ENCODE measurements around the gene N4BP2L1.
A peak's percentile ranks its signal among the peaks of the same experiment; 100 is the strongest.

Gene N4BP2L1

DNA sequence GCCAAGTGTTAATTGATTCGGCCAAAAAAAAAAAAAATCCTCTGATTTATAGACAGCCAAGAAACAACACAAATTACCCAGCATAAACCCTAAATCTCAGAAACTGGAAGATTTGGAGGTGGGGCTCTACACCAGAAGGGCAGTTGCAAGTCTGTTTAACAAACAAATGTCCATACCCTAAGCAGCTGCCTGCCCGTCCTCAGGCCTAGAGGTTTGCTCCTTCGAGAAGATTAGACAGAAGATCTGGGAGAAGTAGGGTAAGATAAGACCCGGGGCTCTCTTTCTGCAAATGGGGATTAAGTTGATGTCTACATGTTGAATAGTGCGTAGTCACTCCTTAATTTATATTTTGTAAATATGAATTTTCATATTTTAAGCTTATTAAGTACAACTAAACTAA is 3.4 kb upstream of the N4BP2L1 start:
- no peak for DNase-seq (ENCODE audit: low spot score)

DNA sequence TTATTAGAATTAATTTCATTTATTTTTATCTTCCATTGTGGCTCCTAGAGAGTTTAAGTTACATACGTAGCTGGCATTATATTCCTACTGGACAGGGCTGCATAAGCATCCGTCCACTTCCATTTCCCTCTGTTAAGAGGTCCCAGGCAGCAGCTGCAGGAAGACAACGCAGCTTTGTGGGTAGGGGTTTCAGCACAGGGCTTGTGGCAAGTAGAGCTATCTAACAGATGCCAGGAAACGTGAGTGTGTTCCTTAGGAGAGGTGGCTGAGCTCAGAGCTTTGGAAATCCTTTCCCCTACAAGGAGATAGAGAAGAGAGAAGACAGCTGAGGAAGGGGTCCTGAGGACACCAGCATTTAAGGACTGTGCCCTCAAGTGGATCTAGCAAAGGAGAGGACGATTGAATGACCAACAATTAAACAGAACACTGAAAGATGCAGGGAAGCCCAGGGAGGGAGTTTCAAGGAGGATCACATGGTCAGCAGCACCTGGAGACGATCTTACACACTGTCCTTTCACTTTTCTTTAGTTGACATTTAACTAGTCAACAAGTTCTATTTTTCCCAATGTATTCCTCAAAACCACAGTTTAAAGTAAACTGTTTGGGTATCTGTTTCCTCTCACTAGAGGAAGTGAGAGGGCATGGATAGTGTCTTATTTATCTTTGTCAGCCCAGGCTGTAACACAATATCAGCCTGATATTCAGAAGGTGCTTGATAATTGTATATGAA is 2.3 kb upstream of the N4BP2L1 start:
- no peak for DNase-seq (ENCODE audit: low spot score)

DNA sequence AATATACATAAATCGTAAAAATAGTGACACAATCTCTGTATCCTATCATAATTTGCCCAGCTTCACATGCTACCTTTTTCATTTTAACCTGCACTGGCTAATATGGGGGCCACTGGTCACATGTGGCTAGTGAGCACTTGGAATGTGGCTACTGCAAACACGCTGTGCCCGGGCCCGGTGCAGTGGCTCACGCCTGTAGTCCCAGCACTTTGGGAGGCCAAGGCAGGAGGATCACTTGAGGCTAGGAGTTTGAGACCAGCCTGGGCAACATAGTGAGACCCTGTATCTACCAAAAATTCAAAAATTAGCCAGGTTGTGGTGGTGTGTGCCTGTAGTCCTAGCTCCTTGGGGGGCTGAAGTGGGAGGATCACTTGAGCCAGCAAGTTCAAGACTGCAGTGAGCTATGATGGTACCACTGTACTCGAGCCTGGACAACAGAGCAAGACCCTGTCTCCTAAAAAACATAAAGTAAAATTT is 1.5 kb upstream of the N4BP2L1 start:
- no peak for DNase-seq (ENCODE audit: low spot score)

GRCh38 chr13:32428581-32429432 is 877 bp upstream of the N4BP2L1 start:
- DNase-seq (ENCODE audit: low spot score), result peak; percentile 11

GRCh38 chr13:32426990-32427851 is 709 bp downstream of the N4BP2L1 start:
- DNase-seq (ENCODE audit: low spot score), result peak; percentile 69

- DNase-seq (ENCODE audit: low spot score), result peak; percentile 51
Observed at GRCh38 chr13:32426191-32426989, 1.5 kb downstream of the N4BP2L1 start.

DNA sequence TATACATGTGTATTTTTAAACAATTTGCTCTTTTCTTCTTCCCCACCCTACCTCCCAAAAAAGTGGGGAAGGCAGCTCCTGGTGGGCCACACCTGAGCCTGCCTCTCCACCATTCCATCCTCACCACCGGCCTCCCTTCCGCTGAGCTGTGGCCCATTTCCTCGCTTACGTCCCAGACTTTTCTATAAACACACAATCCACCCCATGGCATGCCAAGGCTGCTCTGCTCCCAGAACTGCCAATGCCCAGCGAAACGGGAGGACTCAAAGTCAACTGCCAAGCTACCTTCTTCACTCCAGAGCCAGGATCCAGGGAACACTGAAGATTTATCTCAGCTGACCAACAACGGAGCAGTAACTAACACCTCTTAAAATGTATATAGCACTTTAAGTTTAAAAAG is 2.8 kb downstream of the N4BP2L1 start:
- no peak for DNase-seq (ENCODE audit: low spot score)

DNA sequence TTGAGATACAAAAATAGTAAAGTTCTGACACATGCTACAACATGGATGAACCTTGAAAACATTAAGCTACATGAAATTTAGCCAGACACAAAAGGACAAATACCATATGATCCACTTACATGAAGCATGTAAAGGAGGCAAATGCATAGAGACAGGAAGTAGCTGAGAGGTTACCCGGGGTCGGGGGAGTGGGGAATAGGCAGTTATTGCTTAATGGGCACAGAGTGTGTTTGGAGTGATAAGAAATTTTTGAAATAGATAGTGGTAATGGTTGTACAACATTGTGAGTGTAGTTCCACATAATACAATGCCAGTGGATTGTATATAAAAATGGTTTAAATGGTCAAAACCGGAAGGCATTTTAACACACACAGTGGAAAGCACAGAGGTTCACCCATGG is 4.3 kb downstream of the N4BP2L1 start:
- DNase-seq (ENCODE audit: low spot score), result no peak

DNA sequence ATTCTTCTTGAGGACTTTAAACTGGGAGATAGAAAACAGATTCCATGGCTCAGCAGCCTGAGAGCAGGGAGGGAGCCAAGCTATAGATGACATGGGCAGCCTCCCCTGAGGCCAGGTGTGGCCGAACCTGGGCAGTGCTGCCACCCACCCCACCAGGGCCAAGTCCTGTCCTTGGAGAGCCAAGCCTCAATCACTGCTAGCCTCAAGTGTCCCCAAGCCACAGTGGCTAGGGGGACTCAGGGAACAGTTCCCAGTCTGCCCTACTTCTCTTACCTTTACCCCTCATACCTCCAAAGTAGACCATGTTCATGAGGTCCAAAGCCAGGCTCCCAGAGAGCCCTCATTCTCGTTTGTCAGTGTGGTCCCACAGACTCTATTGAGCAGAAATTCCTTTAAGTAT is 8.1 kb downstream of the N4BP2L1 start:
- DNase-seq (ENCODE audit: low spot score), result no peak

DNA sequence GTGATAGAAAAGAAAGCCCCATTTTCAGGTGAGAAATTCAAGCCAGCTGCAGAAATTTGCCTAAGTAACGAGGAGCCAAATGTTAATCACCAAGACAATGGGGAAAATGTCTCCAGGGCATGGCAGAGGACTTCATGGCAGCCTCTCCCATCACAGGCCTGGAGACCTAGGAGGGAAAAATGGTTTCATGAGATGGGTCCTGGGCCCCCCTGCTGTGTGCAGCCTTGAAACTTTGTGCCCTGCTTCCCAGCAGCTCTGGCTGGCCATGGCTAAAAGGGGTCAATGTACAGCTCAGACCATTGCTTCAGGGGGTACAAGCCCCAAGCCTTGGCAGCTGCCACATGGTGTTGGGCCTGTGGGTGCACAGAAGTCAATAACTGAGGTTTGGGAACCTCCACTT is 9.9 kb downstream of the N4BP2L1 start:
- no peak for DNase-seq (ENCODE audit: low spot score)

DNA sequence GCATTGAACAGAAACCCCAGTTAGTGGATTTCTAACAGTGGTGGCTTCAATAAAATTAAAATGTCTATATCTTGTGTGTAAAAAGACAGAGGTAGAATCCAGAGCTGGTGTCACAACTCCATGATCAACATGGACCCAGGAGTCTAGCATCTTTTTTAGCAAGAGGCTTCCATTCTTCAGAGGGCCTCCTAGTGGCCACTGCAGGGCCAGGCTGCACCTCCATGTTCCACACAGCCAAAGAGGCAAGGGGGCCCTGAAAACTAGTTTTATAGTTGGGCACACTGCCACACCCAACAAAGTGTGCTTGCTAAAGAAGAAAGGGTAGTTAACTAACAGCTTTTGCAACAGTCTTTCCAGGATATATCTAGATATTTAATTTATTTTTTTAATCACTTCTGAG is 12.9 kb downstream of the N4BP2L1 start:
- peak; percentile 17 for DNase-seq (ENCODE audit: low spot score)

DNA sequence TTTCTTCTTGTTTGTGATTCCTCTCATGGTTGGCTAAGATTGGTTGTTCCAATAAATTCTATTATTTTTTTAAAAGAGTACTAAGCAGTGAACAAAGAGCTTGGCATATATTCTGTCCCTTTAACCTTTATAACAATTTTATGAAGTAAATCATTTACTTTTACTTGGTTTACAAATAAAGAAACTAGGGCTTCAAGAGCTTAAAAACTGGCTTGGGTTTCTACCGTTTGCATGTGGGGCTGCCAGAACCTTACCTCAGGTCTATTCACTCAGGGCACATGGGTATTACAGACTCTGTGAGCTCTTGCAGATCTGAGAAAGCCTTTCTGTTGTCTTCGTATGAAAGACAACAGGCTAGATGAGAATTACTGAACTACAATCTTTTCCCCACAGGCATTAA is 13.3 kb downstream of the N4BP2L1 start:
- no peak for DNase-seq (ENCODE audit: low spot score)

DNA sequence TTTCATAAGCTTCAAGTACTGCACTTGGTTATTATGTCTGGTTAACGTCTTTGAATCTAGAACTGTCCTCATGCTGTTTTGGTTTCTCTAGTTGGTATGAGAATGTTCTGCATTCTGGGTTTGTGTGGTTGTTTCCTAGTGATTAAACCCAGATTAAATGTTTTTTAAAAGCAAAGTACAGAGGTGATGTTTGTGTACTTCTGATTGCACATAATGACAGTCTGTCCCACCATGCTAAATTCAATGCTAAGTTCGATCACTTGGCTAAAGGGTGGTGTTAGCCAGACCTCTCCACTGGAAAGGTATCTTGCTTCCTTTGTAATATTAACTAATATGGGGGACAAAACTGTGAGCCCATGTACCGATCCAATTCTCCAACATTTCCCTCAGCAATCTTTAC is 14.6 kb downstream of the N4BP2L1 start:
- no peak for DNase-seq (ENCODE audit: low spot score)

DNA sequence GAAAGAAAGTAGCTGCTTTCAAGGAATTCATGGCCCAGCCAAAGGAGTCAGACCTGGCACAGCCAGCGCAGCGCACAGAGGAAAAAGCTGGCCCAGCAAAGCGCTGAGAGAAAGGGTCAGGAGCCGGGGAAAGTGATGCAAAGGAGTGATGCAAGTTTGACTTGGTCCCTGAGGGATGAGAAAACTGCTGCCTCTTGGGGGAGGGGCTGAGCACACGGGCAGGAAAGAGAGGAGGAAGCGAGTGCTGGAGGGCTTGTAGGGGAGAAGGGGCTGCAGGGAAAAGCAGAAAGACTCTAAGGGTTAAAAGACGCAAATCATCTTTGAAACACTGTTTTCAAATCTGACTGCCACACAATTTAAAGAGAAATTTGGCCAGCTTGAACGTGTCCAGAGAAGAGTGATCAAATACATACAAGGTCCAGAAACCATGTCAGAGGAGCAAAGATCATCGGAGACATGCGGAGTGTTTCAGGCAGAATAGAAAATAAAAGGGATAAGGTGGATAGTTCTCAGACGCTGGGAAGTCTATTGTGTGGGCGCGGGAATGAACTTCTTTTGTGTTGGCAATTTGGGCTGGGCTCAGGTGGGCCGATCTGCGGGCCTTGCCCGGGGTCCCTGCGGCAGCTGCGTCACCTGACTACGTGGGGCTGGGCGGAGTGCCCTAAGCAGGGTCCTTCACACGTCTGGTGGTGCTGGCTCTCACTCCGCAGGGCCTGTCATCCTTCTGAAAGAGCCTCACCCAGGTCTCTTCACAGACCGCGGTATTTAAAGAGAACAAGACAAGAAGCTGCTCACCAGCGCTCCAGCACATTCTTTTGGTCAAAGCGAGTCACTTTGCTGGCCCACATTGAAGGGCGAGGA is 18.1 kb downstream of the N4BP2L1 start:
- DNase-seq (ENCODE audit: low spot score), result no peak

DNA sequence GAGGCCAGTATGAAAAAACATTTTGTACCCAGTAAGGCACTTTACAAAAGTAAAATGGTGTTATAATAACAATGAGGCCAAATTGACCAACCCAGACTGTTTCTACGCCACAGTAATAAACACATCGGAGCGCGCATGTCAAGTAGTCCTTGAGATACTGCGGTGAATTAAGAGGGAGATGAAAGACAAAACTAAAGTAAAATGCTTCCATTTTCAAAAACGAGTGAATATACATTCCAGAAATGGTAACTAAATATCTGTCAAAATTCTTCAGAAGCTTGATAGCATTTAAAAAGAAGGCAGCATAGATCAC is 19.0 kb downstream of the N4BP2L1 start:
- DNase-seq (ENCODE audit: low spot score), result no peak

DNA sequence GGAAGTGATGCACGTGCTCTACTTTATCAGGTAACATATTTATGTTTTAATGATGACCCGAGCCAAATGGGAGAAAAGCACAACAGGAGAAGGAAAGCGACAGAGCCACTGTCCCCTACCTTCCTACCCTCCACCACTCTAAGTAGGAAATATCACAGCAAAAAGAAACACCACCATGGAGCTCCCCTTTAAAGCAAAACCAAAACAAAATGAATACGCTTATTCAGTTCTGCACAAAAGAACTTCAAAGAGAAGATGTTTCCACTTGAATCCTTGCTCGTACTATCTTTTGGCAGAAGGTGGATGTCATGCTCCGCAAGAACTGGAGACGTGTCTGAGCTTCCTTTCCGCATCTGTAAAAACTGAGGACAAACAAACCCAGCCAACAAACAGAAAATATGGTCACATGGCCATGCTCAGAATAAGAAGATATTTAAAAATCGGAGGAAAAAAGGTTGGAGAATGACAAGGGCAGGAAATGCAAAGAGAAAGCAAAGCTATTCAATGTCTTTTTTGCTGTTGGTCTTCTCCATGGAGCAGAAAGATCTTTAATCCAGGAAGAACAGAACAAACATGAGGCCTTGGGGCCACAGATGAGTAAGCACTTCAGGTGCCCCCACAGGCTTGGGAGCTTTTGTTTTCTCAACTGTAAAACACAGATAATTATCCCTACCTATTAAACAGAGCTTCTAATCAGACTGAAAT is 19.5 kb downstream of the N4BP2L1 start:
- DNase-seq (ENCODE audit: low spot score), result no peak

- no peak for DNase-seq (ENCODE audit: low spot score)
Observed at GRCh38 chr13:32407854-32408253, 20.1 kb downstream of the N4BP2L1 start.

GRCh38 chr13:32403108-32403507 is 24.8 kb downstream of the N4BP2L1 start:
- DNase-seq (ENCODE audit: low spot score), result no peak

- DNase-seq (ENCODE audit: low spot score), result no peak
Observed at GRCh38 chr13:32391101-32391619, 36.8 kb downstream of the N4BP2L1 start.

DNA sequence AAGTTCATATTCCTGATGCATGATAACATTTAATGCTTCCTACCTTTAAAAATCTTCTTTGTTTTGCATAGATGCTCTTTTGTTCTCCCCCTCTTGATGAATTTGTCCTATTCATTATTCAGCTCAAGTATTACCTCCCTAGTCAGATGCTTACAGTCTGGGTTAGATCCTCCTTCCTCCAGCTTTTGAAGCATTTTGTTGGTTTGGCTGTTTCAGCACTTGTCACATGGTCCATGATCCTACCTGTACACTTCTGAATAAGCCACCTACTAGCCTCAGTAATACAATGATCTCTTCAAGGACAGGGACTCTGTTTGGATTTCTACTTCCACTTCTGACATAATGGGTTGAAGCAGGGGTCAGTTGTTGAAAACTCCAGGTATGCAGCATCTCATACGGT is 37.4 kb downstream of the N4BP2L1 start:
- DNase-seq (ENCODE audit: low spot score), result no peak

Measured in RKO (cell line).